HEK293 (cell line): ENCODE measurements around the gene NPIPB2.

Source experiments
- GLI2 ChIP-seq: fragments of 450-650 bp; formaldehyde crosslinking; IDR thresholded peaks from 2 replicates; pipeline ENCODE4; 2017; ENCODE audit warnings: missing biosample characterization, missing genetic modification characterization, low read depth, borderline replicate concordance
- HOXD13 ChIP-seq: sonication (generic); formaldehyde crosslinking; IDR thresholded peaks from 2 replicates; pipeline ENCODE4 v1.8.0; 2022; ENCODE audit warnings: missing genetic modification reagents, borderline replicate concordance
- OVOL3 ChIP-seq: fragments of 450-650 bp; formaldehyde crosslinking; IDR thresholded peaks from 2 replicates; pipeline ENCODE4 v1.5.1; 2016; ENCODE audit warnings: missing biosample characterization, missing genetic modification characterization
- SP3 ChIP-seq: fragments of 450-650 bp; formaldehyde crosslinking; IDR thresholded peaks from 2 replicates; pipeline ENCODE4 v1.5.1; 2016; ENCODE audit warnings: missing biosample characterization, missing genetic modification characterization
- WT1 ChIP-seq: fragments of 450-650 bp; formaldehyde crosslinking; IDR thresholded peaks from 2 replicates; pipeline ENCODE4 v1.5.1; 2016; ENCODE audit warnings: missing biosample characterization, missing genetic modification characterization
- ZFP69B ChIP-seq: fragments of 450-650 bp; formaldehyde crosslinking; IDR thresholded peaks from 2 replicates; pipeline ENCODE4 v1.5.1; 2016; ENCODE audit warnings: missing biosample characterization, missing genetic modification characterization
- ZNF114 ChIP-seq: fragments of 450-650 bp; formaldehyde crosslinking; IDR thresholded peaks from 2 replicates; pipeline ENCODE4 v1.5.0; 2017; ENCODE audit warnings: missing biosample characterization, missing genetic modification characterization
- ZNF121 ChIP-seq: fragments of 450-650 bp; formaldehyde crosslinking; IDR thresholded peaks from 2 replicates; pipeline ENCODE4 v1.5.1; 2016; ENCODE audit warnings: missing biosample characterization, missing genetic modification characterization
- ZNF184 ChIP-seq: fragments of 450-650 bp; IDR thresholded peaks from 2 replicates; pipeline ENCODE4 v1.5.1; 2018; ENCODE audit warnings: missing biosample characterization, mild to moderate bottlenecking, missing genetic modification characterization
- ZNF221 ChIP-seq: fragments of 450-650 bp; formaldehyde crosslinking; IDR thresholded peaks from 2 replicates; pipeline ENCODE4 v1.5.1; 2017; ENCODE audit warnings: missing biosample characterization, missing genetic modification characterization, borderline replicate concordance
- ZNF24 ChIP-seq: fragments of 450-650 bp; formaldehyde crosslinking; IDR thresholded peaks from 2 replicates; pipeline ENCODE4 v1.5.1; 2016; ENCODE audit warnings: missing biosample characterization, missing genetic modification characterization
- ZNF292 ChIP-seq: fragments of 450-650 bp; formaldehyde crosslinking; IDR thresholded peaks from 2 replicates; pipeline ENCODE4 v1.5.1; 2016; ENCODE audit warnings: low read depth, missing biosample characterization, missing genetic modification characterization, borderline replicate concordance
- ZNF404 ChIP-seq: fragments of 450-650 bp; formaldehyde crosslinking; IDR thresholded peaks from 2 replicates; pipeline ENCODE4 v1.5.1; 2017; ENCODE audit warnings: missing biosample characterization, missing genetic modification characterization
- ZNF426 ChIP-seq: fragments of 450-650 bp; formaldehyde crosslinking; IDR thresholded peaks from 2 replicates; pipeline ENCODE4 v1.5.1; 2017; ENCODE audit warnings: missing biosample characterization, missing genetic modification characterization, mild to moderate bottlenecking, inconsistent platforms, moderate library complexity
- ZNF561 ChIP-seq: fragments of 450-650 bp; IDR thresholded peaks from 2 replicates; pipeline ENCODE4 v1.5.1; 2018; ENCODE audit warnings: missing biosample characterization, missing genetic modification characterization, borderline replicate concordance
- ZNF600 ChIP-seq: fragments of 450-650 bp; formaldehyde crosslinking; IDR thresholded peaks from 2 replicates; pipeline ENCODE4 v1.5.1; 2016; ENCODE audit warnings: missing biosample characterization, missing genetic modification characterization
- ZNF623 ChIP-seq: fragments of 450-650 bp; formaldehyde crosslinking; IDR thresholded peaks from 2 replicates; pipeline ENCODE4 v1.5.1; 2016; ENCODE audit warnings: missing biosample characterization, missing genetic modification characterization
- ZNF629 ChIP-seq: fragments of 450-650 bp; formaldehyde crosslinking; IDR thresholded peaks from 2 replicates; pipeline ENCODE4 v1.5.1; 2017; ENCODE audit warnings: missing biosample characterization, missing genetic modification characterization
- ZNF660 ChIP-seq: fragments of 450-650 bp; IDR thresholded peaks from 2 replicates; pipeline ENCODE4 v1.5.1; 2018; ENCODE audit warnings: missing biosample characterization, mild to moderate bottlenecking, missing genetic modification characterization
- ZNF747 ChIP-seq: fragments of 450-650 bp; formaldehyde crosslinking; IDR thresholded peaks from 2 replicates; pipeline ENCODE4 v1.5.1; 2016; ENCODE audit warnings: missing biosample characterization, missing genetic modification characterization
- ZNF792 ChIP-seq: fragments of 450-650 bp; formaldehyde crosslinking; IDR thresholded peaks from 2 replicates; pipeline ENCODE4 v1.5.1; 2016; ENCODE audit warnings: missing biosample characterization, missing genetic modification characterization
- TF ChIP-seq, protein P1 (sequence below): fragments of 450-650 bp; formaldehyde crosslinking; IDR thresholded peaks from 2 replicates; pipeline ENCODE4 v1.5.1; 2016; ENCODE audit warnings: missing biosample characterization, missing genetic modification characterization, borderline replicate concordance
- TF ChIP-seq, protein P2 (sequence below): fragments of 450-650 bp; formaldehyde crosslinking; IDR thresholded peaks from 2 replicates; pipeline ENCODE4 v1.5.1; 2016; ENCODE audit warnings: missing biosample characterization, missing genetic modification characterization
- TF ChIP-seq, protein P3 (sequence below): fragments of 450-650 bp; formaldehyde crosslinking; IDR thresholded peaks from 2 replicates; pipeline ENCODE4 v1.5.1; 2017; ENCODE audit warnings: missing biosample characterization, missing genetic modification characterization
- TF ChIP-seq, protein P4 (sequence below): fragments of 450-650 bp; formaldehyde crosslinking; IDR thresholded peaks from 2 replicates; pipeline ENCODE4 v1.5.1; 2016; ENCODE audit warnings: missing biosample characterization, missing genetic modification characterization
- TF ChIP-seq, protein P5 (sequence below): fragments of 450-650 bp; formaldehyde crosslinking; IDR thresholded peaks from 2 replicates; pipeline ENCODE4 v1.5.1; 2017; ENCODE audit warnings: missing biosample characterization, missing genetic modification characterization
- TF ChIP-seq, protein P6 (sequence below): fragments of 450-650 bp; formaldehyde crosslinking; IDR thresholded peaks from 2 replicates; pipeline ENCODE4 v1.5.1; 2016; ENCODE audit warnings: missing biosample characterization, missing genetic modification characterization

NPIPB2 gene

DNA sequence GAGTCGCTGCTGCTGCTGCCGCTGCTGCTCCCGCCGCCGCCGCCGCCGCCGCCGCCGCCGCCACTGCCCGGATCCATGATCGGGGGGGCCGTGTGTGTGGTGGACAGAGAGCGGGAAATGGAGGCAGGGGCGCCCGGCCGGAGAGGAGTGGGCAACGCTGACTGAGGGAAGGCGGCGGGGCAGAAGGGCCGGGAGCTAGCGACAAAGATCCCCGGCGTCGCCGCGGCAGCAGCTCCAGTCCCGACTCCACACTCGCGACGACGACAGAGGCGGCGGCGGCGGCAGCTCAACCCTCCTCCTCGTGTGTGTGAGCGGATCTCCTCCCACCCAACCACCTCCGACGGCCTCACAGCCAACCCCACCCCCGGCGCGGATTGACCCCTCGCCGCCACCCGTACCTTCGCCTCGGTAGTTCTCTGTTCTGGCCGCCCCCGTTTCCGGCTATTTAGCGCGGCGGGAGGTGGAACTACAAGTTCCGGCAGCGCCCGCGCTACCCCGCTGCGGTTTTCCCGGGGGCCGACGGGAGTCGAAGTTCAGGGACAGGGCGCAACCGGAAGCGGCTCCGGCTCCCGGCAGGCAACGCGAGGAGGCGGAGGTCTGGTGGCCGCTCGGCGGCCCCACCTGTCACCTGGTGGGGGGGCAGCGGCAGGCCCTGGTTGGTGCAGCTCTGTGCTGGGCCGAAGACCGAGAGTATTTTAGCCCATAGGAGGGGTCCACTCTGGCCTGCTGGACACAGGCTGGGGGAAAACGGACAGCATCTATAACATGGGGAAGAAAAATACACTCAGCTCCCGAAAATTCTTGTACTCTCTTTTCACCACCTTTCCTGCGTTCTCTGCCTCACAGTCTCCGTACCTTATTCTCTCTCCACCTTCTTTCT is 26.0 kb downstream of the NPIPB2 start, which contains the start of gene GSPT1 (continued):
- TF ChIP-seq ZFP69B (tag by site-specific recombination) (peak; percentile 94), ZNF600 (tag by site-specific recombination) (peak; percentile 61), GLI2 (tag by site-specific recombination) (no peak), HOXD13 (CRISPR knock-in tag) (no peak), ZNF184 (no peak), WT1 (tag by site-specific recombination) (peak; percentile 41; the same call in 1 of the 2 replicates), ZNF221 (no peak), ZNF629 (tag by site-specific recombination) (peak; percentile 86), ZNF561 (peak; percentile 89; the same call in 1 of the 2 replicates), ZNF660 (tag by site-specific recombination) (0 out of 2 replicates have a peak, but pooled peaks have one; percentile 59), ZNF121 (tag by site-specific recombination) (no peak), OVOL3 (tag by site-specific recombination) (peak; percentile 61; the same call in 1 of the 2 replicates), ZNF747 (no peak), ZNF114 (tag by site-specific recombination) (no peak), ZNF792 (no peak), ZNF404 (tag by site-specific recombination) (no peak), ZNF292 (tag by site-specific recombination) (no peak), ZNF24 (tag by site-specific recombination) (no peak; the same call in none of the 2 replicates), ZNF426 (tag by site-specific recombination) (no peak), ZNF623 (tag by site-specific recombination) (peak; percentile 8; the same call in 1 of the 2 replicates), SP3 (tag by site-specific recombination) (peak; percentile 99)
- TF ChIP-seq, protein P1, sequence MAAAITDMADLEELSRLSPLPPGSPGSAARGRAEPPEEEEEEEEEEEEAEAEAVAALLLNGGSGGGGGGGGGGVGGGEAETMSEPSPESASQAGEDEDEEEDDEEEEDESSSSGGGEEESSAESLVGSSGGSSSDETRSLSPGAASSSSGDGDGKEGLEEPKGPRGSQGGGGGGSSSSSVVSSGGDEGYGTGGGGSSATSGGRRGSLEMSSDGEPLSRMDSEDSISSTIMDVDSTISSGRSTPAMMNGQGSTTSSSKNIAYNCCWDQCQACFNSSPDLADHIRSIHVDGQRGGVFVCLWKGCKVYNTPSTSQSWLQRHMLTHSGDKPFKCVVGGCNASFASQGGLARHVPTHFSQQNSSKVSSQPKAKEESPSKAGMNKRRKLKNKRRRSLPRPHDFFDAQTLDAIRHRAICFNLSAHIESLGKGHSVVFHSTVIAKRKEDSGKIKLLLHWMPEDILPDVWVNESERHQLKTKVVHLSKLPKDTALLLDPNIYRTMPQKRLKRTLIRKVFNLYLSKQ (tag by site-specific recombination): no peak
- TF ChIP-seq, protein P2, sequence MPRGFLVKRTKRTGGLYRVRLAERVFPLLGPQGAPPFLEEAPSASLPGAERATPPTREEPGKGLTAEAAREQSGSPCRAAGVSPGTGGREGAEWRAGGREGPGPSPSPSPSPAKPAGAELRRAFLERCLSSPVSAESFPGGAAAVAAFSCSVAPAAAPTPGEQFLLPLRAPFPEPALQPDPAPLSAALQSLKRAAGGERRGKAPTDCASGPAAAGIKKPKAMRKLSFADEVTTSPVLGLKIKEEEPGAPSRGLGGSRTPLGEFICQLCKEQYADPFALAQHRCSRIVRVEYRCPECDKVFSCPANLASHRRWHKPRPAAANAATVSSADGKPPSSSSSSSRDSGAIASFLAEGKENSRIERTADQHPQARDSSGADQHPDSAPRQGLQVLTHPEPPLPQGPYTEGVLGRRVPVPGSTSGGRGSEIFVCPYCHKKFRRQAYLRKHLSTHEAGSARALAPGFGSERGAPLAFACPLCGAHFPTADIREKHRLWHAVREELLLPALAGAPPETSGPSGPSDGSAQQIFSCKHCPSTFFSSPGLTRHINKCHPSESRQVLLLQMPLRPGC (tag by site-specific recombination): peak; percentile 74
- TF ChIP-seq, protein P3, sequence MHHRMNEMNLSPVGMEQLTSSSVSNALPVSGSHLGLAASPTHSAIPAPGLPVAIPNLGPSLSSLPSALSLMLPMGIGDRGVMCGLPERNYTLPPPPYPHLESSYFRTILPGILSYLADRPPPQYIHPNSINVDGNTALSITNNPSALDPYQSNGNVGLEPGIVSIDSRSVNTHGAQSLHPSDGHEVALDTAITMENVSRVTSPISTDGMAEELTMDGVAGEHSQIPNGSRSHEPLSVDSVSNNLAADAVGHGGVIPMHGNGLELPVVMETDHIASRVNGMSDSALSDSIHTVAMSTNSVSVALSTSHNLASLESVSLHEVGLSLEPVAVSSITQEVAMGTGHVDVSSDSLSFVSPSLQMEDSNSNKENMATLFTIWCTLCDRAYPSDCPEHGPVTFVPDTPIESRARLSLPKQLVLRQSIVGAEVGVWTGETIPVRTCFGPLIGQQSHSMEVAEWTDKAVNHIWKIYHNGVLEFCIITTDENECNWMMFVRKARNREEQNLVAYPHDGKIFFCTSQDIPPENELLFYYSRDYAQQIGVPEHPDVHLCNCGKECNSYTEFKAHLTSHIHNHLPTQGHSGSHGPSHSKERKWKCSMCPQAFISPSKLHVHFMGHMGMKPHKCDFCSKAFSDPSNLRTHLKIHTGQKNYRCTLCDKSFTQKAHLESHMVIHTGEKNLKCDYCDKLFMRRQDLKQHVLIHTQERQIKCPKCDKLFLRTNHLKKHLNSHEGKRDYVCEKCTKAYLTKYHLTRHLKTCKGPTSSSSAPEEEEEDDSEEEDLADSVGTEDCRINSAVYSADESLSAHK (tag by site-specific recombination): 0 out of 2 replicates have a peak, but pooled peaks have one; percentile 14
- TF ChIP-seq, protein P4, sequence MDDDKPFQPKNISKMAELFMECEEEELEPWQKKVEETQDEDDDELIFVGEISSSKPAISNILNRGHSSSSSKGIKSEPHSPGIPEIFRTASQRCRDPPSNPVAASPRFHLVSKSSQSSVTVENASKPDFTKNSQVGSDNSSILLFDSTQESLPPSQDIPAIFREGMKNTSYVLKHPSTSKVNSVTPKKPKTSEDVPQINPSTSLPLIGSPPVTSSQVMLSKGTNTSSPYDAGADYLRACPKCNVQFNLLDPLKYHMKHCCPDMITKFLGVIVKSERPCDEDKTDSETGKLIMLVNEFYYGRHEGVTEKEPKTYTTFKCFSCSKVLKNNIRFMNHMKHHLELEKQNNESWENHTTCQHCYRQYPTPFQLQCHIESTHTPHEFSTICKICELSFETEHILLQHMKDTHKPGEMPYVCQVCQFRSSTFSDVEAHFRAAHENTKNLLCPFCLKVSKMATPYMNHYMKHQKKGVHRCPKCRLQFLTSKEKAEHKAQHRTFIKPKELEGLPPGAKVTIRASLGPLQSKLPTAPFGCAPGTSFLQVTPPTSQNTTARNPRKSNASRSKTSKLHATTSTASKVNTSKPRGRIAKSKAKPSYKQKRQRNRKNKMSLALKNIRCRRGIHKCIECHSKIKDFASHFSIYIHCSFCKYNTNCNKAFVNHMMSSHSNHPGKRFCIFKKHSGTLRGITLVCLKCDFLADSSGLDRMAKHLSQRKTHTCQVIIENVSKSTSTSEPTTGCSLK: no peak
- TF ChIP-seq, protein P5, sequence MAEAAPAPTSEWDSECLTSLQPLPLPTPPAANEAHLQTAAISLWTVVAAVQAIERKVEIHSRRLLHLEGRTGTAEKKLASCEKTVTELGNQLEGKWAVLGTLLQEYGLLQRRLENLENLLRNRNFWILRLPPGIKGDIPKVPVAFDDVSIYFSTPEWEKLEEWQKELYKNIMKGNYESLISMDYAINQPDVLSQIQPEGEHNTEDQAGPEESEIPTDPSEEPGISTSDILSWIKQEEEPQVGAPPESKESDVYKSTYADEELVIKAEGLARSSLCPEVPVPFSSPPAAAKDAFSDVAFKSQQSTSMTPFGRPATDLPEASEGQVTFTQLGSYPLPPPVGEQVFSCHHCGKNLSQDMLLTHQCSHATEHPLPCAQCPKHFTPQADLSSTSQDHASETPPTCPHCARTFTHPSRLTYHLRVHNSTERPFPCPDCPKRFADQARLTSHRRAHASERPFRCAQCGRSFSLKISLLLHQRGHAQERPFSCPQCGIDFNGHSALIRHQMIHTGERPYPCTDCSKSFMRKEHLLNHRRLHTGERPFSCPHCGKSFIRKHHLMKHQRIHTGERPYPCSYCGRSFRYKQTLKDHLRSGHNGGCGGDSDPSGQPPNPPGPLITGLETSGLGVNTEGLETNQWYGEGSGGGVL (tag by site-specific recombination): peak; percentile 91
- TF ChIP-seq, protein P6, sequence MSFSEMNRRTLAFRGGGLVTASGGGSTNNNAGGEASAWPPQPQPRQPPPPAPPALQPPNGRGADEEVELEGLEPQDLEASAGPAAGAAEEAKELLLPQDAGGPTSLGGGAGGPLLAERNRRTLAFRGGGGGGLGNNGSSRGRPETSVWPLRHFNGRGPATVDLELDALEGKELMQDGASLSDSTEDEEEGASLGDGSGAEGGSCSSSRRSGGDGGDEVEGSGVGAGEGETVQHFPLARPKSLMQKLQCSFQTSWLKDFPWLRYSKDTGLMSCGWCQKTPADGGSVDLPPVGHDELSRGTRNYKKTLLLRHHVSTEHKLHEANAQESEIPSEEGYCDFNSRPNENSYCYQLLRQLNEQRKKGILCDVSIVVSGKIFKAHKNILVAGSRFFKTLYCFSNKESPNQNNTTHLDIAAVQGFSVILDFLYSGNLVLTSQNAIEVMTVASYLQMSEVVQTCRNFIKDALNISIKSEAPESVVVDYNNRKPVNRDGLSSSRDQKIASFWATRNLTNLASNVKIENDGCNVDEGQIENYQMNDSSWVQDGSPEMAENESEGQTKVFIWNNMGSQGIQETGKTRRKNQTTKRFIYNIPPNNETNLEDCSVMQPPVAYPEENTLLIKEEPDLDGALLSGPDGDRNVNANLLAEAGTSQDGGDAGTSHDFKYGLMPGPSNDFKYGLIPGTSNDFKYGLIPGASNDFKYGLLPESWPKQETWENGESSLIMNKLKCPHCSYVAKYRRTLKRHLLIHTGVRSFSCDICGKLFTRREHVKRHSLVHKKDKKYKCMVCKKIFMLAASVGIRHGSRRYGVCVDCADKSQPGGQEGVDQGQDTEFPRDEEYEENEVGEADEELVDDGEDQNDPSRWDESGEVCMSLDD (tag by site-specific recombination): no peak
